ENCODE results near the gene THAP11.
"Not testable (repeated sequence)": the region's sequence is repeated elsewhere in the genome, so short reads cannot be mapped to it uniquely, and the experiment has no call there.

THAP11 gene

GRCh38 chr16:67864044-67864443, 21.9 kb downstream of the THAP11 start:
- DNase-seq, result not testable (repeated sequence)

- no peak for DNase-seq
These were observed 22.5 kb downstream of the THAP11 start for GRCh38 chr16:67864594-67864993.

GRCh38 chr16:67865318-67865717, 23.2 kb downstream of the THAP11 start:
- no peak for DNase-seq

GRCh38 chr16:67868290-67868689, 26.2 kb downstream of the THAP11 start:
- no peak for DNase-seq

- DNase-seq, result no peak
These were observed 27.5 kb downstream of the THAP11 start for GRCh38 chr16:67869653-67870052.

- no peak for DNase-seq
These were observed 29.1 kb downstream of the THAP11 start for GRCh38 chr16:67871256-67871655.

GRCh38 chr16:67872131-67872630, 30.1 kb downstream of the THAP11 start:
- no peak for DNase-seq

- DNase-seq, result peak; percentile 82 to 85
These were observed 30.7 kb downstream of the THAP11 start, which contains the start of gene EDC4 for GRCh38 chr16:67872631-67873434. Gene EDC4, plus strand, starts transcription at chr16:67873052. Its CDS starts 210 bp downstream, at chr16:67873262.

- no peak for DNase-seq
These were observed 31.6 kb downstream of the THAP11 start for GRCh38 chr16:67873435-67874370.

GRCh38 chr16:67874372-67874771, 32.3 kb downstream of the THAP11 start:
- no peak for DNase-seq

GRCh38 chr16:67877064-67877463, 34.9 kb downstream of the THAP11 start:
- DNase-seq, result no peak

- no peak for DNase-seq
These were observed 36.1 kb downstream of the THAP11 start for GRCh38 chr16:67878232-67878631.

GRCh38 chr16:67878846-67879245, 36.7 kb downstream of the THAP11 start:
- DNase-seq, result no peak

GRCh38 chr16:67879462-67879861, 37.3 kb downstream of the THAP11 start:
- no peak for DNase-seq

- DNase-seq, result no peak
These were observed 37.8 kb downstream of the THAP11 start for GRCh38 chr16:67879936-67880335.

- DNase-seq, result no peak
These were observed 38.5 kb downstream of the THAP11 start for GRCh38 chr16:67880584-67880983.

- no peak for DNase-seq
These were observed 39.6 kb downstream of the THAP11 start for GRCh38 chr16:67881621-67882161.

- no peak for DNase-seq
These were observed 40.4 kb downstream of the THAP11 start for GRCh38 chr16:67882374-67883145.

- no peak for DNase-seq
These were observed 41.2 kb downstream of the THAP11 start for GRCh38 chr16:67883146-67883871.

GRCh38 chr16:67883872-67884261, 41.7 kb downstream of the THAP11 start:
- peak; percentile 60 to 73 for DNase-seq

- DNase-seq, result no peak
These were observed 42.6 kb downstream of the THAP11 start, which contains the start of gene NRN1L for GRCh38 chr16:67884684-67885083. Gene NRN1L, plus strand, starts transcription at chr16:67884885. Its CDS starts 19 bp downstream, at chr16:67884904.

GRCh38 chr16:67885545-67885944, 43.4 kb downstream of the THAP11 start:
- DNase-seq, result no peak

Data from stimulated activated CD4-positive, alpha-beta T cell treated with anti-CD3 and anti-CD28 coated beads, Interleukin-4, amount 100 ng/mL, for 4 hours (primary cell).